Natural killer cell treated with Interleukin-12 subunit alpha and Interleukin-12 subunit beta and Interleukin-15 and Interleukin-18, amount 100 ng/mL, for 72 hours (primary cell): Measurements from ENCODE around the gene ANOS1. TPM values are rescaled to one million over a fixed set of nuclear protein-coding genes. Genes with fewer than 3 reads are reported as not detected.
"Not testable (repeated sequence)": the region's sequence is repeated elsewhere in the genome, so short reads cannot be mapped to it uniquely, and the experiment has no call there.

Experiments used
- ATAC-seq, 2 donors: fragments of 150-1000 bp; cut with Tn5 transposase in 1 of 2; sonication (Bioruptor Pico), chemical (Tn5 transposase) in 1 of 2; 2 replicates each; pipeline ENCODE4 v1.10.0; 2021
- DNase-seq: peaks from one replicate; pipeline ENCODE4 v3.0.0; 2022; ENCODE audit warnings: low spot score
- H3K27ac Mint-ChIP-seq, 2 donors: 1 replicate in 1 of 2; 2 replicates in 1 of 2; pipeline ENCODE4 v1.8.0; 2022; ENCODE audit warnings: mixed read lengths in 2 of 2, mild to moderate bottlenecking in 1 of 2, moderate library complexity in 1 of 2
- H3K27me3 Mint-ChIP-seq, 2 donors: 1 replicate in 1 of 2; 2 replicates in 1 of 2; pipeline ENCODE4 v1.8.0; 2022; ENCODE audit warnings: mixed read lengths in 2 of 2
- H3K36me3 Mint-ChIP-seq: one replicate; pipeline ENCODE4 v1.8.0; 2022; ENCODE audit warnings: mixed read lengths
- H3K4me1 Mint-ChIP-seq, 2 donors: 1 replicate in 1 of 2; 2 replicates in 1 of 2; pipeline ENCODE4 v1.8.0; 2022; ENCODE audit warnings: low read depth in 2 of 2, mixed read lengths in 2 of 2, mild to moderate bottlenecking in 1 of 2
- H3K4me3 Mint-ChIP-seq: one replicate; pipeline ENCODE4 v1.8.0; 2022; ENCODE audit warnings: mixed read lengths
- H3K9me3 Mint-ChIP-seq: 2 replicates; pipeline ENCODE4 v1.8.0; 2022; ENCODE audit warnings: mixed read lengths
- total RNA-seq, 2 donors: library from RNA; stranded (reverse); gene quantifications; one replicate each; pipeline ENCODE4 v1.2.3, GENCODE V29; 2022

Gene ANOS1
- total RNA-seq, 2 donors from 2014 or later = not detected

DNA sequence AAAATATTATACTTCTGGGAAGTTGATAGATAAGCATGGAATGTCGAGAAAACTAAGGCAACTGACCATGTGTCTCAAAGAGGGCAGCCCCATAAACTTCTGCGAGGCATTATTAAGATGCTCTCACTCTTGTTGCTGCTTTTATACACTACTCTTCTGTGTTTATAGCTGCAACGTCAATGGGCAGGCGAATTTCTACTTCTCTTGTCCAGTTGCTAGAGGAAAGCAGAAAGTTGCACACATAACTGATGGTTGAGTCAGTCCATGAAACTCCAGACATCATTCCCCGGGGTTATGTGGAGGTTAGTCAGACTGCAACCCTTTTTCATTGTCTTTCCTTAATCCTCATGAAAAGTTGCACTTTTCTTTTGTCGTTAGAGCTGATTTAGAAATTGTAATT, 227.5 kb downstream of the ANOS1 start:
- H3K9me3 Mint-ChIP-seq = no peaks in the 10 kb centered on the region
- no peaks in the 10 kb centered on the region for H3K27me3 Mint-ChIP-seq
- H3K4me1 Mint-ChIP-seq = no peaks in the 10 kb centered on the region
- H3K4me3 Mint-ChIP-seq = no peak overlapping the region
- DNase-seq (no peak), ATAC-seq (no peak)
- no peaks in the 10 kb centered on the region for H3K36me3 Mint-ChIP-seq
- no peak overlapping the region for H3K27ac Mint-ChIP-seq

- not testable (repeated sequence) for H3K4me3 Mint-ChIP-seq, H3K4me1 Mint-ChIP-seq, ATAC-seq, H3K9me3 Mint-ChIP-seq, H3K36me3 Mint-ChIP-seq, H3K27ac Mint-ChIP-seq, DNase-seq, H3K27me3 Mint-ChIP-seq
Observed at GRCh38 chrX:8502101-8502500, 229.8 kb downstream of the ANOS1 start.

DNA sequence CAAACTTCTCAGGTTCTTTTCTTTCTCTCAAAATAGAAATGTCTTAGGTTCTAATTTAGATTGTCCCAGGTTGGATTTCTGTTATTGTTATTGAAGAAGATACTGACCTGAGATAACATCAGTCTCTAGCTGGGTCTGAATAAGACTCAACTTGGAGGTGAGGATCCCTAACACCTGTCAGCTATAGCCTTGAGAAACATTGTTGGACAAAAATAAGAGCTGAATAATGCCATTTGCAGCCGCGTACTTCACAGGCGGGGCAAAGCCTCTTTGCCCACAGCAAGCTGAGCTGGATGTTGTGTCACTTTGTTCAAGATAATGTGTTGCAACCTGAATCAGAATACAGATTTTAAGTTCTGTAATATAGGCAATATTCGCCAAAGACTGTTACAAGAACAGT, 231.7 kb downstream of the ANOS1 start:
- Mint-ChIP-seq H3K27ac (no peak overlapping the region), H3K4me1 (no peaks in the 10 kb centered on the region), H3K27me3 (no peaks in the 10 kb centered on the region), H3K36me3 (no peaks in the 10 kb centered on the region), H3K9me3 (no peaks in the 10 kb centered on the region), H3K4me3 (no peak overlapping the region)
- no peak for ATAC-seq
- DNase-seq = no peak

GRCh38 chrX:8495036-8495435, 236.9 kb downstream of the ANOS1 start:
- not testable (repeated sequence) for H3K9me3 Mint-ChIP-seq, H3K4me1 Mint-ChIP-seq, H3K4me3 Mint-ChIP-seq, DNase-seq, H3K36me3 Mint-ChIP-seq, H3K27ac Mint-ChIP-seq, H3K27me3 Mint-ChIP-seq, ATAC-seq

- Mint-ChIP-seq H3K36me3 (no peaks in the 10 kb centered on the region), H3K9me3 (peaks cover 11% of the 10 kb centered on the region), H3K27me3 (no peaks in the 10 kb centered on the region), H3K4me3 (no peak overlapping the region), H3K4me1 (no peaks in the 10 kb centered on the region), H3K27ac (no peak overlapping the region)
- DNase-seq = no peak
- ATAC-seq = no peak
Observed at GRCh38 chrX:8484360-8484949, 247.5 kb downstream of the ANOS1 start.

Other genes with a start within 250 kb of the ANOS1 start
- gene FAM9A, start 69.2 kb upstream of the ANOS1 start, total RNA-seq = not detected